Activated naive CD4-positive, alpha-beta T cell treated with anti-CD3 and anti-CD28 coated beads, Interleukin-2, amount 50 U/mL, for 16 hours (primary cell): Measurements from ENCODE around the gene GNAS-AS1.

Experiments
- DNase-seq: peaks from one replicate; pipeline ENCODE4 v3.0.0-alpha.2; 2020

Gene GNAS-AS1

DNA sequence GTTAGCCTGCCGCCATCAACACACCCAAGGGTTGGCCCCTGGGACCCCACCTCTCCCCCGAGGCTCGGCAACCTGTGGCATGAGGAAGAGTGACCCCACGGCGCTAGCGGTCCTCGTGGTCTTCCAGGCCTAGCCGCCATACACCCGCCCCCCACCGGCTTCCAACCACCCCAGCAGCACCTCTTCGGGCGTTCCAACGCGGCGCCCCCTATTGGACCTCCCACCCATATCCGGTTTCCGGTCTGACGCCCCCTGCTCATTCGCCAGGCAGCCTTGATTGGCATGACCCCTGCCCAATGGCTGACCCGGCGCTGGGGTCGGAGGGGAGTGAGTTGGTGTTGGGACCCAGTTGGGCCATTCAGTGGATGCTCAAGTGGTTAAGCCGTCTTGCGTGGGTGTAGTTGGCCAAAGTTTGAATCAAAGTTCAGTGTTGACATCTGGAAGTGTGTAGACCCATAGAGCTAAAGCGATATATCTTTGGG, at the start of gene GNAS-AS1:
Gene GNAS-AS1 (minus strand): TSS at position 210 of the 482 bp plus-strand sequence.
- peak; percentile 88 for DNase-seq

DNA sequence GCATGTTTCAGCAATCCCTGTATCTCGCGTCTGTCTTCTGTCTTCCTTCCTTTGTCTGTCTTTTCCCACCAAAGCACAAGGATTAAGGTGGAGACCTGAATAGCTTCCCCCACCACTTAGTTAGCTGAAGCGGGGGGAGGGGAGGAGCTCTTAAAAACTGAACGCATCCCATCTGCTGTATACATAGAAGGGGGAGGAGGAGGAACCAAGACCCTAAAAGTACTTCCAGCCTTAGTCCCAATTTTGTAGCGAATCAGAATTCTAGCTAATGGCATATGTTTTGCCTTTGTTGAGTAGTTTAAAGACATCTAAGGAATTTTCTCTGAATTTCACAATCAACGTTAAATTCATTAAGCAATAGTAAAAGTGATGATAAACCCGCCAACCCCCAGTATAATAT, 49.7 kb upstream of the GNAS-AS1 start:
- DNase-seq = no peak

DNA sequence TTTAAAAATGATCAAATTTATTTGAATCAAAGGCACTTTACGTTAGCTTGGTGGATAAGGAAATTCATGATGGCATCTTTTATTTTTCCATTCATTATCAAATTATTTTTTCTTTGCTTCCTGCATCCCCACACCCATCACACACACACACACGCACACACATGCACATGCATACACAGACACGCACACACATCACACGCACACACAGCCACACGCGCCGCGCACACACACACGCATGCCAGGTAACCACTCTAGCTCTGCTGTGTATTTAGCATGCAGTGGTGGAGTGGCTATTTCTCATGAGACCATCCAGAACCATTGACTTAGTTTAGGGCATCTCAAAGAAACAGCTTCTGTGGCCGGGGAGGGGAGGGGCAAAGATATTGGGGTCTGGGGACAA, 48.8 kb upstream of the GNAS-AS1 start:
- DNase-seq = no peak

DNA sequence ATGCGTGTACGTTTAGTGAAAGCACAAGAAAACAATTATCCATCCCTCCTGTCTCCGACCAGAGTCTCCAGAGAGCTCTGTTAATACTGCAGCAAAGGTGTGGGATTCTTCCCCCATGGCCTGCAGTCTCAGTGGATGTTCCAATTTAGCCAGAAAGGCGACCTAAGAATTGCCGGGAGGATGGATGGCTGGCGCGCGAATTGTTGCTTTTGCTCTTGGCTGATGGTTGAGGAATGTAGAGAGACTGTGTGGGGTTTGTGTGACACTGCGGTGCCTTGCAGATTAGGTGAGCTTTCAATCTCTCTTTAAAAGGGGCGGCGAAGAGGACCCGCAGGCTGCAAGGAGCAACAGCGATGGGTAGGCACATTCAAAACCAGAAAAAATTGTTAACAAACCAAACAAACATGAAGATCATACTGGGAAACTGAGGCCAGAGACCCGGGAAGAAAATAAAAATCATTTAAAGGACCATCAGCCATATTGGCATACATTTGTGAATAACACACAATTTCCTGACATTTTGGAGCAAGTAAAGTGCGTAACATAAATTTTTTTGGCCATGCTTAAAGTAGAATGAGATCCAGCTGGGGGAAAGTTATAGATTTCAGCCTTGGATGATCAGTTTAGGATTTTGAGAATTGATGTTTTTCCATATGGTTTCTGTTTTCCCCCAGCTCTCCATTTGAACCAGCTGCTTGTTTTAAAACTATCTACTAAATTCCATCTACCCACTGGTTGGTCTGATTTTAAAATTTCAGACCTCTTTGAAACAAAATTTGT, 48.1 kb upstream of the GNAS-AS1 start:
- DNase-seq = no peak

DNA sequence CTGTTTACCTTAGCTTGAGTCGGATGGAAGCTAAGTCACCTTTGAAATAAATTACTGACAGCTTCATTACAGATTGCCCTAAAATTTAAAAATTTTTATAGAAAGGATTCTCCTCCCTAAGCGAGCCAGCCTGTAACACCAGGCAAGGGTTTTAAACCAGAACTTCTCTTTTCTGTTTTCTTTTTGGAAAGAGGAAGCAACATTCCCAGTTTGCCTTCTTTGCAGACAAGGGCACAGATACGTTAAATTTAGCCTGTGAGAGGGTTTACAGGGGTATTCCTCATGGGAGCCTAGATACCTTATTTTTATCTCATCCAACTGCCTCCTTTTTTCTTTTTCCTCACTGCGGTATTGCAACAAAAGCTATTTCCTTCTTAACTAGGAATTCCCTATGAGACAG, 46.8 kb upstream of the GNAS-AS1 start:
- DNase-seq = no peak

DNA sequence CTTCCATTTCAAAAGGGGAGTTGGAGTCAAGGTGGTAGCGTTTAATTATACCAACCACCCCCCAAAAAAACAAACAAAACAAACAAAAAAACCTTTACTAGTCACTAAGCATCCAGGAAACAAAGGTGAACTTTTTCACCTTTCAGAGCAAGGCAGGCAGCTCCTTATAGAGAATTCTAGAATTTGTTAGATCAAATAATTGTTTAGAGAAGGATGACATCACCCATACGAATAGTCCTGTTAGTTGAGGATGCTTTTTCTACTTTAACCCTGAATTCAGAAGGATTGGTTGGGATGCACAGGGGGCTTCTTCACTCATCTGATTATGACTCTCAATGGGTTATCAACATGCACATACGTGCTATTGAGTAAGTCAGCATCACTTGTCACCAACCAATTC, 46.1 kb upstream of the GNAS-AS1 start:
- DNase-seq = no peak

DNA sequence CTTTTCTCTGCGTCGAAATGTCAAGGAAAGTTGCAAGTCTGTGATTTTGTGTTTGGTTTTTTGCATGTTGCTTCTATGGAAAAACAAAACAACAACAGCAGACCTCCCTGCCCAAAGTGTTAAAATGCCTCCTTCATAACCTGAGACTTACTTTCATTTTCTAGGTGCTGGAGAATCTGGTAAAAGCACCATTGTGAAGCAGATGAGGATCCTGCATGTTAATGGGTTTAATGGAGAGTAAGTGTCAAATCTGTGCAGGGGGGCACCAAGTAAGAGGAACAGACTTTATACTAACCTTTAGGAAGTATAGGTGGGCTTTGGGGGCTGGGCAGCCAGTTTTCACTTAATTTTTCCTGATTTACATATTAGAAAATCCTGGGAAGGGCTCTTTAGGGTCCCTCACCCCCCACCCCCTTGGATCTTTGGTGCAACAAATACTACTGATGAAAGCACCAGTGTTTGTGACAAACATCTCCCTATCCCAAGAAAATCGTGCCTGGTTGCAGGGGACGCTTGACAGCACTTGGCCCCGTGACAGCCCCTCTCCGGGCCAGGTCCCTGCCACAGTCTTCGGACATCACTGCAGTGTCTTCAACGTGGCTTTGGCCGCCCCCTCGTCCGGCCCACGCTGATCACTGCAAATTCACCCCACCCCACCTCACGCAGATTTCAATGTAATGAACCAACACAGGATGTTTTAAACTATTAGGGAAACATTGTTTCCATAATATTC, 44.9 kb upstream of the GNAS-AS1 start:
- DNase-seq = no peak

DNA sequence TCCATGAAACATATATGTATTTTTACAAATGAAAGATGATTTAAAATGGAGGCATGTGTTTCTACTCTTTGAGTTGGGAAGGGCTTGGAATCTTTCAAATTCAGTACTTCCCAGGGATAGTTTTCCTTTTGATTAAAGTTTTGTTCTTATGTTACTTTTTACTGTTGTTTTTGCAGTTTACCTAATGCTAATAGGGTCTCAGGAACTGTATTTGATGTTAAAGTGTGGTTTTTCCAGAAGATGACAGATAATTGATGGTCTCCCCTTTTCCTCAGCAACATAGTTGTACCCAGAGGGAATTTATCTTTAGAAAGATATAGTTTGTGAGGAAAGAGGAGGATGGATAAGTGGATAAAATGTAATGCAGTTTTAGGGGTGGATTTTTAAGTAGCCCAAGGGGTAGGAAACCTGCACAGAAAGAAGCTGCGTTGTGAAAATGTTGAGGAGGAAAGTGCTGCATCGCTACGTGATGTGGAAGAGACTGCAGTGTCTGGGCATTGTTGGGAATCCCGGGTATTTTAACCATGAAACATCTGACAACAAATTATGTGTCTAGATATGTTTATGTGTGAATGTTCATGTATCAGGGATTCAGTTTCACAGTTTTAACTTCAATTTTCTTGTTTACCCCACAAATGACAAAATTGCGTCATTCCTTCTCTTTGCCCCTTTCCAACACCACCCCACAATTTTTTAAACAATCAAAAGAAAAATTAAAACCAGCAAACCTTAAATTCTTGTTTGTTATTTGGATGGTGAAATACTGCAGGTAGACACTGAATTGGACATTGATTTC, 44.1 kb upstream of the GNAS-AS1 start:
- DNase-seq = no peak

DNA sequence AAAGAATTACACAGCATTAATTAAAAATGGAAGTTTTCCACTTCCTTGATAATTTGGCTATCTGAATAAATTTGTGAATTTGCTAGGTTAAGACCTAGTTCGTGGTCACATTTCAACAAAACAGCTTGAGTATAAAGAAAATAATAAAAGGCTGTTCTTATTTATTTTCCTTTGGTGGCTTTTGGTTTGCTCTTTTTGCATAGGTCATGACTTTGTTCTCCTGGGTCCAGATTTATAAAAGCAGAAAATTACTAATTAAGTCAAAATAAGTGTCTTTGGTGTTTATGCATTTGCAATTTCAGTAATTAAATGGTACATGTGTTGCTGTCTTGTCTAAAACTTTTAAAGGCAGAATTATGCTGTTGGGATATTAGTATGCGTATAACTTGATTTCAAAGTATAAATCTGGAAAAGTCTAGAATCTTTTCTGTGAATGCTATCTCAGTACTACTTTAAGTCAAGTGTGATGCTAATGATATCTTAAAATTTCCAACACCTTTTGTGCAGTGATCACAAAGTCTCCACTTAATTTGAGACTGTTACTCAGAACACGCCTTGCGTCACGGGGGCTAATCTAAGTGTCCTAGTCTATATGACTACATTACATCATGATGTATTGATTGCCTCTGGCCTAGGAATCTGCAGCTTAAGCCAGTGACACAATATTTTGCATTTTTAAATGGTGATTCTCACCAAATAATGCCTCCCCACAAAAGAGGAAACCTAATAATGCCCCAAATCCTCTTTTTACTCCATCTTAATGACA, 42.8 kb upstream of the GNAS-AS1 start:
- DNase-seq = peak; percentile 37

DNA sequence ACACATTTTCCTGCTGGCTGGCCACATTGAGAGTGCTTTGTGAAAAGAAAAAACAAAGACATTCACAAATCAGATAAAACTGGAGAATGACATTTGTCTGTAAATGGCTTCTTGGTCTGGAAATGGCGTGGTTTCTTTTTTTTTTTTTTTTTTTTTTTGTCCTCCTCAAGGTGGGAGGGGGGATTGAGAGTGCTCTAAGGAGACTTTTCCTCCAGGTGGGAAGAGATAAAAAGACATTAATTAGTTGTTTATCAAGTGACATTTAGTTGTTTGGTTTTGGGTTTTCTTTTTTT, 42.2 kb upstream of the GNAS-AS1 start:
- DNase-seq = no peak

DNA sequence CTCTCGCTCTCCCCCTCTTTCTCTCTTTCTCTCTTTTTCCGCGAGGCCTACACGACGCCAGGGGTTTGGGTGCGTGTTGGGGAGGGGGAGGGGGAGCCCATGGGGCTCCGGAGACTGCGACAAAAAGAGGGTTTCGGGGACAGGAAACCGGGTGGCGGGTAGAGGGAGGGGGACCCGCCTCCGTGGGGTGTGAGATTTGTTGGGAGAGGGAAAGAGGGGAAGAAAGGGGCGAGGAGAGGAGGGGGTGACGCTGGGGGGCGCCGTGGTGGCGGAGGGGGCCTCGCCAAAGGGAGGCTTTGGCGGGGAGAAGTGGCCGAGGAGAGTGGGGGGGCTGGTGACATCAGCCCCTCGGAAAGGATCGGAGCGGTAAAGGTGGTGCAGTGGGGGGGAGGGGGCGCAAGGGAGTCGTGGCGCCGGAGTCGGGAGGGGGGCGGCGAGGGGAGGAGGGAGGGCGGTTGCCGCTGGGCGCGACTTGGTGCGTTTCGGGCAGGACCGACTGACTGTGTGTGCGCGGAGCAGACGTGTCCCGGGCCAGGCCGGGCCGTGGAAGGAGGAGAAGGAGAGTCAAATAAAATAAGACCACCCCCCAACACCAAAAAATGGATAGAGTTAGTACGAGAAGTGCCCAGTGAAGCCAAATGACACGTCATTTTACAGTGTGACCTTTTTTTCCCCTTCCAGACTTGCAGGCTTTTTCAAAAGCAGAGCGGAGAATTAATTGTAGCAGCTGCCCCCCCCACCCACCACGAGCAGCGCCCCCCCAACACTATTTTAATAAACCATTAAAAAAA, 41.6 kb upstream of the GNAS-AS1 start:
- peak; percentile 77 for DNase-seq

DNA sequence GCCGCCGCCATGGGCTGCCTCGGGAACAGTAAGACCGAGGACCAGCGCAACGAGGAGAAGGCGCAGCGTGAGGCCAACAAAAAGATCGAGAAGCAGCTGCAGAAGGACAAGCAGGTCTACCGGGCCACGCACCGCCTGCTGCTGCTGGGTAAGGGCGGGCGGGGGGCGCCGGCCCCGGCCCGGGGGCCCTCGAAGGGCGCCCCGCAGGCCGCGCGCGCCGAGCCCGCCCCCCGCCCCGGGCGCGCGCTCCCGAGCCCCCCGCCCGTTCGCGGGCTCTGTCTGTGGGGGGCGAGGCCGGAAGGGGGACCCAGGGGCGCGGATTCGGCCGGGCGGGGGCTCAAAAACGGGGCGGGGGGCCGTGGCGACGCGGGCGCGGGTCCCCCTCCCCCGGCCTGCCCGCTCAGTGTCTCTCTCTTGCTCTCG, 41.0 kb upstream of the GNAS-AS1 start:
- DNase-seq = peak; percentile 49

DNA sequence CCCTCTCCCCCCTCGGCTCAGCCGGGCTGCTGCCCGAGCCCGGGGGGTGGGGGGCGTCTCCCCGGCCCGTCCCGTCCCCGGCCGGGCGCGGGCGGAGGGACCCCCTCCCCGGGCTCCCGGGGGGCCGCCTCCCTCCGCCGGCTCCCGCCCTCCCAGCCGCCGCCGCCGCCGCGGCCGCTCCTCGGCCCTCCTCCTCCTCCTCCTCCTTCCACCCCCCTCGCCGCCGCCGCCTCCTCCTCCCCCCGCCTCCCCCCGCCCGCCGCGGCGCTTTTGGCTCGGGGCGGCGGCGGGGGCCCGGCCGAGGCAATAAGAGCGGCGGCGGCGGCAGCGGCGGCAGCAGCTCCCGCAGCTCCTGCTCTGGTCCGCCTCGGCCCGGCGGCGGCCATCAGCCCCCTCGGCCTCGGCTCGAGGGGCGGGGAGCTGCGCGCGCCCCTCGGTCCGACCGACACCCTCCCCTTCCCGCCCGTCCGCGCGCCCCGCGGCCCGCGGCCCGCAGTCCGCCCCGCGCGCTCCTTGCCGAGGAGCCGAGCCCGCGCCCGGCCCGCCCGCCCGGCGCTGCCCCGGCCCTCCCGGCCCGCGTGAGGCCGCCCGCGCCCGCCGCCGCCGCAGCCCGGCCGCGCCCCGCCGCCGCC, 40.5 kb upstream of the GNAS-AS1 start:
- peak; percentile 79 for DNase-seq

DNA sequence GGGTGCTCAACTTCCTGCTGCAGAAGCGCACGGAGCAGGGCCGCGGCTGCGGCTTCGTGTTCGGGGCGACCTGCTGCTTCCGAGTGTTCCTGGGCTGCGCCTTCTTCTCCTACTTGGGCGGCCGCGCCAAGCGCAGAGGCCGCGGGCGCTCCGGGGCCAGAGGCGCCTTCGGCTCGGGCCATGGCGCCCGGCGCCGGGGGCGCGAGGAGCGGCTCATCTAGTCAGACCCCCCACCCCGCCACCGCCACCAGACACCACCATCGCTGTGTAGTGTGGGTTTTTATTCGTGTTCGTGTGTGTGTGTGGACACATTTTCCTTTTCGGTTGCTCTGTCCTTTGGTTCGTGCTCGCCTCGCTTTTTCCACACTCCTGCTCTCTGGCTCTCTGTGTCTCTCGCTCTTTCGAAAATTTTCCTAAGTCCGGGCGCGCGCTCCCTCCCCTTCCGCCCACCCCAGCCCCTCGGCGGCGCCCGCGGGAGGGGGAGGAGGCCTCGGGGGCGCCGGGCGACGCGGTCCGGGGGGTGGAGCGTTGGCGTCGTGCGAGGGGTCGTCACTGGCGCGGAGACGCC, 39.9 kb upstream of the GNAS-AS1 start:
- peak; percentile 76 for DNase-seq

DNA sequence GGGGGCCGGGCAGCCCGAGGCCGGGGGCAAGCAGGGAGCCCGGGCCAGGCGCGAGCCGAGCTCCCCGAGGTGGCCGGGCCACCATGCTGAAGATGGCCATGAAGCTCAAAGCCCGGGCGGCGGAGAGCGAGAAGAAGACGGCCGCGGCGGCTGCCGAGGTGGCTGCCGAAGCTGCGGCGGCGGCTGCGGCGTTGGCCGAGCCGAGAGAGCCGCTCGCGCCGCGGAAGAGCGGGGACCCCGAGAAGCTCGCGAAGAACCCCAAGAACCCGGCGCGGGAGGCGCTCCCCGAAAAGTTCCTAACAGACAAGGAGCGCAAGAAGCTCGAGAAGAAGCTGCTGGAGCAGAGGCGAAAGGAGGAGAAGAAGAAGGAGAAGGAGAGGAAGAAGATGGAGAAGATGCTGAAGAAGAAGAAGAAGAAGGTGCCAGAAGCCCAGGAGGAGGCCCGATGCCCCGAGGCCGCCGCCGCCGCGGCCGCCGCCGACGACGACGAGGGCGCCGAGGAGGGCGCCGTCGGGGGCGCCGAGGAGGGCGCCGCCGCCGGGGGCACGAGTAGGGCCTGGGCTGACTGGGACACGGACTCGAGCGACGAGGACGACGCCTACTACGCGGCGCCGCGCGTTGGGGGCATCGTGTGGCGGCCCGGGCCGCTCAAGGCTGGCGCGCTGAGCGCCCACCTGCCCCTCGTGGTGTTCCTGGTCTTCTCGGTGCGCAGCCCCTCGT, 39.3 kb upstream of the GNAS-AS1 start:
- DNase-seq = peak; percentile 56

DNA sequence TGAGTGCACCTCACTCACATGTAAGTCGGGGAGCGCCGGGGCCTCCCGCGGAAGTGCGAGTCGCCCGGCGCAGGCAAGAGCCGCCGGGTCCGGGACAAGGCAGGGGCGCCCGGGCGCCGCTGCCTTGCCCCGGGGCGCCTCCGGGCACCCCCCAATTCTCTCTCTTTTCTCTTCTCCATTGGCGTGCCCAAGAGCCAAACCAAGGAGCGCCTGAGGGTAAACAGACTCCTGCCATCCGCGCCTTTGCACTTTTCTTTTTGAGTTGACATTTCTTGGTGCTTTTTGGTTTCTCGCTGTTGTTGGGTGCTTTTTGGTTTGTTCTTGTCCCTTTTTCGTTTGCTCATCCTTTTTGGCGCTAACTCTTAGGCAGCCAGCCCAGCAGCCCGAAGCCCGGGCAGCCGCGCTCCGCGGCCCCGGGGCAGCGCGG, 38.6 kb upstream of the GNAS-AS1 start:
- no peak for DNase-seq

DNA sequence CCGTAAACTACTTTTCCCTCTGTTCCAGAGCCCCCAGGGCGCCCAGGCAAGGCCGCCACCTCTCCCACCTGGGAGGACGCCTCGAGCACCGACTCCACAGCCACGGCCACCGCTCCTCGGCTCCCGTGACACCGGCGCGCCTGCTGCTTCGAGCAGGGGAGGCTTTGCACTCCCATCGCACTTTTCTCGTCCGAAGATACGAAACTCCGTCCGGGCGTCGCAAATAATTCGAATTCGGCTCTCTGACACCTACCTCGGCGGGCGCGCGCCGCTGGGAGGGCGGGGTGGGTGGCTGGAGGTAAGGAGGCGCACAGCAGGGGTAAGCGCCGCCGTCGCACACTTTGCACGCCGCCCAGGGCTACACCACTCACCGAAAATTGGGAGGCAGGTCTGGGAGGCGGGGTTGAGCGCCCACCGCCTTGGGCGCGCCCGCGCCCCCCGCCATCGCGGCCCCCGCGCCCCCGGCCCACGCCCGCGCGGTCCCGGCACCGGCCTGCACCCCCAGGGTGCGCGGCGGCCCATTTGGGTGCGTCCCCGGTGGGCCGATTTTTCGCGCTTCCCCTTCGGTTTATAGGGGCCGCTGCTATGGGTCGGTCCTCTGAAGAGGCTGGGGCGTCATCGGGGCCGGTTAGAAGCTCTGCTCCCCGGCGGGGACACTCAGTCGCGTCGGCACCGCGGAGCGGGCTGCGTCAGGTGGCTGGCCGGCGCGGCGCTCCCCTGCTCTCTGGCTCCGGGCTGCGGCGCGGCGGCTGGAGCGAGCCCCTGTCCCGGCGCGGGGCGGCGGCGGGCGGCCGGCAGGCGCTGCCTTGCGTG, 38.0 kb upstream of the GNAS-AS1 start:
- peak; percentile 84 for DNase-seq

DNA sequence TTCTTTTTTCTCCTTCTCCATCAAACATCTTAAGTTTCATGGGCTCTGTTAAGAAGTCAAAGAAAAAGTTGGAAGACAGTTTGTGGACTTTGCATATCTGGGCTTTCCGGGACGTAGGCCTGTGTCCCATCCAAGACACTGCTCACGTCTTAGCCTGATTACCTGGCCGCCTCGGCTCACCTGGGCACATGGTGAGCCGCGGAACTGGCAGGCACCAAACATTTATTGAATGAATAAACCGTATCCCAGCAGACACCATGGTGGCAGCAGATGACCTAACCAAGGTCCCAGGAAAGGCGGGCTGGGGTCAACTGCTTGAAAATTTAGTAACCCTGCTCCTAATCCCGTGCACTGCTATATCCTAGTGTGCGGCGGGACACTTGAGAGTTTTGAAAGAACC, 37.4 kb upstream of the GNAS-AS1 start:
- no peak for DNase-seq

DNA sequence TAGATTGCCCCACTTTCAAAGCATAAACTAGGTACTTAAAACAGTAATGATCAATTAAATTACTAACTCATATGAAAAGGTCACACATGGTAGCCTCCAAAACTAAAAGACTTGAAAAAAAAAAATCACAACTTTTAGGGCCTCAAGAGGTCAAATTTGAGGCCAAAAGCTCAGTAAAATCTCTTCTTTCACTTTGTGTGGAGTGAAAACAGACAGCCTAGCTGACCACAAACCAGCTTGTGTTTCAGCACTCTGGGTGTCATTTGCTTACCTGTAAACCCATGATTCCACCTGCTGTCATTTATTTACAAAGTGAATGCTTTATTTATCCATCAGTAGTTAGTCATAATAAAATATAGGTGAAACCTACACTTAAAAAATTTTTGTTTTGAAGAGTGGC, 35.8 kb upstream of the GNAS-AS1 start:
- no peak for DNase-seq

DNA sequence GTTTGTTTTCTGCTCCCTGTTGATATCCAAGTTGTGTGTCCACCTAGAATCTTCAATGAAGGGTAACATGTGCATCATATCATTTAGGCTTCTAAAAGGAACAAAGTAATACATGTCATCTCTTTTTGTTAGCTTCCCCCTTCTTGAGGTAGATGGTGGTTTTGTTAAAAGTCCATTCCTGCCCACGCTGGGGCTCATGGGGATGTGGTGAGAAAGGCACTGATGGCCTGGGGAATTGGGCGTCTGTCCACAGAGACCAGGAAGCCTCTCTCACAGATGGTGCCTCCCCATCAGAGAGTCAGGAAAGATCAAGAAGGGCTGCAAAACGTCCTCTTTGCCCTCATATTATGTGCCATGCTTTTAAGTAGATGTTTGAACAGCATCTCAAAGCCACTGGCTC, 34.3 kb upstream of the GNAS-AS1 start:
- no peak for DNase-seq
